Stimulated activated CD8-positive, alpha-beta memory T cell treated with anti-CD3 and anti-CD28 coated beads, Interleukin-7, amount 100 ng/mL, for 1 hour (primary cell): ENCODE data around the gene PLXNA1.

Experiments used
- DNase-seq, 2 donors: peaks; one replicate each; pipeline ENCODE4 v3.0.0-alpha.2; 2020; ENCODE audit warnings: low read depth in 2 of 2

PLXNA1 gene

GRCh38 chr3:127018306-127018828, 35.5 kb downstream of the PLXNA1 start:
- DNase-seq: no peak

GRCh38 chr3:127019449-127019848, 36.5 kb downstream of the PLXNA1 start:
- DNase-seq: no peak

- no peak for DNase-seq
These were observed 37.6 kb downstream of the PLXNA1 start for GRCh38 chr3:127020543-127020942.

GRCh38 chr3:127022849-127023248, 39.9 kb downstream of the PLXNA1 start:
- no peak for DNase-seq

- no peak for DNase-seq
These were observed 42.5 kb downstream of the PLXNA1 start for GRCh38 chr3:127025456-127025855.

GRCh38 chr3:127026036-127026435, 43.1 kb downstream of the PLXNA1 start:
- DNase-seq: no peak

- DNase-seq: no peak
These were observed 43.7 kb downstream of the PLXNA1 start for GRCh38 chr3:127026661-127027060.

- no peak for DNase-seq
These were observed 44.3 kb downstream of the PLXNA1 start for GRCh38 chr3:127027061-127027735.

GRCh38 chr3:127027811-127028548, 45.1 kb downstream of the PLXNA1 start:
- no peak for DNase-seq

GRCh38 chr3:127028781-127029657, 46.1 kb downstream of the PLXNA1 start:
- DNase-seq: no peak

- DNase-seq: no peak
These were observed 47.0 kb downstream of the PLXNA1 start for GRCh38 chr3:127029658-127030507.

- no peak for DNase-seq
These were observed 47.8 kb downstream of the PLXNA1 start for GRCh38 chr3:127030508-127031412.

- DNase-seq: no peak
These were observed 48.5 kb downstream of the PLXNA1 start for GRCh38 chr3:127031413-127031810.

- DNase-seq: no peak
These were observed 48.9 kb downstream of the PLXNA1 start for GRCh38 chr3:127031845-127032244.

- DNase-seq: no peak
These were observed 49.5 kb downstream of the PLXNA1 start for GRCh38 chr3:127032296-127032990.
